A673 (cell line): ENCODE measurements around the gene KCNK17.

ENCODE experiments used
- CTCF ChIP-seq: fragments of 300-800, 200-600 bp; sonication (generic); conservative IDR thresholded peaks from 2 replicates; pipeline ENCODE4 v1.5.1; 2017; ENCODE audit warnings: low read depth, mild to moderate bottlenecking, antibody characterized with exemption, low read length, moderate library complexity, mixed read lengths
- EZH2 ChIP-seq: fragments of 200-600 bp; sonication (generic); IDR thresholded peaks from 2 replicates; pipeline ENCODE4 v1.6.1; 2017; ENCODE audit warnings: borderline replicate concordance, low read depth, mild to moderate bottlenecking, mixed read lengths, antibody characterized with exemption, low read length; ENCODE audit not compliant: poor library complexity, severe bottlenecking

- TF ChIP-seq CTCF: no peak
- TF ChIP-seq EZH2: no peak
Observed at GRCh38 chr6:39328066-39328465, 13.8 kb upstream of the KCNK17 start.
